GM19468 (cell line): ENCODE measurements around the gene SPARC.

Source experiments
- ATAC-seq: cut with Tn5 transposase; IDR thresholded peaks from one replicate; pipeline ENCODE4 v1.9.1; 2021; ENCODE audit warnings: mild to moderate bottlenecking, moderate library complexity, moderate number of reproducible peaks; ENCODE audit not compliant: unreplicated experiment; ENCODE audit errors: extremely low read depth

SPARC gene

DNA sequence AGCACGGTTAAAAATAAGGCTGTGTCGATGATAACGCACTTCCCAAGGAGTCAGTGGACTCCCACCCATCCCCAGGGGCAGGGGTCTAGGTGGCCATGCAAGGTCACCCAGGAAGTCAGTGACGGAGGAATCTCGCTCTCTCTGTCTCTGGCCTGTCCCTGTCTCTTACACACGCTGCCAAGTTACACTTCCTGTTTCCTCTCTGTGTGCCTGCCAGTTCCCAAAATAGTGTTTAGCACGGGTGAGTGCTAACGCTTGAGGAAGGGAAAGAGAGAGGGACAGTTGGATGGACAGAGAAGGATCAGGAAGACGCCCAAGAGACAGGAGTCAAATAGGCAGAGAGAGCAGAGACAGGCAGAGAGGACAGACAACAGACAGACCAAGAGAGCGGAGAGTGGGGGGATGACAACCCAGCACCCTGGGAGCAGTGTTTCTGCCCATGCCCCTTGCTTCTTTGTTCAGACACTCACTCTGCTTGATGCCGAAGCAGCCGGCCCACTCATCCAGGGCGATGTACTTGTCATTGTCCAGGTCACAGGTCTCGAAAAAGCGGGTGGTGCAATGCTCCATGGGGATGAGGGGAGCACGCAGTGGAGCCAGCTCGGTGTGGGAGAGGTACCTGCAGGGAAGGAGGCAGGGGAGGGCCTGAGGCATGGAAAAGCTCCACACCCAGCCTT, 23.0 kb downstream of the SPARC start:
- no peak for ATAC-seq

DNA sequence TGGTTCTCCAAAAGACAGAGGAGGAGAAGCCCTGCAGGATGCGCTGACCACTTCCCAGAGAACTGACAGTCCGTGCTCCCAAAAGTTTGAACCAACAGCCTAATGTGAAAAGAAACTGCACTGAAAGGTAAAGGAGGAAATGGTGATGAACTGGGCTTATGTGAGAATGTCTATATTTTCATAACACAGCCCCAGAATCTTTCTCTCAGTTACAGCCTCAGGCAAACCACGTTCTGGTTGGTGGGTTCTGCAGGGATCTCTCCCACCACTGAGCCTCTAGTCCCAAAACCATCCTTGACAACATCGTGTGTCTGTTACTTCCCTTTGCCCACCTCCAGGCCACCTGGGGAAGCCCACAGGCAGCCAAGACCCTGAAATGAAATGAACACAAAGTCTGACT, 23.9 kb downstream of the SPARC start:
- ATAC-seq, result peak; percentile 12

DNA sequence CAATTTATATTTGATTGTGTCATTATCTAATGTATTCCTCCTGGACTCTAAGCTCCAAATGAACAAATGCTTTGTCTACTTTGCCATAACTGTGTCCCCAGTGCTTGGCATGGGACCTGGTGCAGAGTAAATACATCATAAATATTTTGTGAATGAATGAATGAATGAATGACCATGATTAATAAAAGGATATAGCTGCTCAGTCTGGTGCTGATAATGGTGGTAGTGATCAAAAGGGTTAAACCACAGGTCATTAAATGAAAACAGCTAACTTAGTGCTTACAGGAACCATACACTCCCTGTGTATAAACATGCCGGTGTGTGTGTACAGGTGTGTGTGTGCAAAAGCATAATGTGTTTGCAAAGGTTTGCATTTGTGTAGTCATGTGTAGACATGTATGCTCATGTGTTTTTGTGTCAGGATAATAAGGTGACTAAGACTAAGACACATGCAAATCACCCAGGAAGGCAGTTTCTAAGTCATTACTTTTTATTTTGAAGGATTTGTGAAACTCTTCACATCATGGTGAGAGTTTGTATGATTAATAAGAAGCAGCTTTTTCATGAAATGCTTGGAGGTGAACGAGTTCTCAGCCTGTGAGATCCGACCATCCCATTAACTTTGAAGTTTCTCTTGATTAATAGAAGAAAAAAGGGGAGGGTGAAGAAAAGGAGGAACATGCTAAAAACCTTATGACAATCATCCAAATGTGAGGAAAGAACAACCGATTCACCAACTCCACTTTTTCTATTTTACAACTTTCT, 24.6 kb downstream of the SPARC start:
- ATAC-seq, result peak; percentile 58

DNA sequence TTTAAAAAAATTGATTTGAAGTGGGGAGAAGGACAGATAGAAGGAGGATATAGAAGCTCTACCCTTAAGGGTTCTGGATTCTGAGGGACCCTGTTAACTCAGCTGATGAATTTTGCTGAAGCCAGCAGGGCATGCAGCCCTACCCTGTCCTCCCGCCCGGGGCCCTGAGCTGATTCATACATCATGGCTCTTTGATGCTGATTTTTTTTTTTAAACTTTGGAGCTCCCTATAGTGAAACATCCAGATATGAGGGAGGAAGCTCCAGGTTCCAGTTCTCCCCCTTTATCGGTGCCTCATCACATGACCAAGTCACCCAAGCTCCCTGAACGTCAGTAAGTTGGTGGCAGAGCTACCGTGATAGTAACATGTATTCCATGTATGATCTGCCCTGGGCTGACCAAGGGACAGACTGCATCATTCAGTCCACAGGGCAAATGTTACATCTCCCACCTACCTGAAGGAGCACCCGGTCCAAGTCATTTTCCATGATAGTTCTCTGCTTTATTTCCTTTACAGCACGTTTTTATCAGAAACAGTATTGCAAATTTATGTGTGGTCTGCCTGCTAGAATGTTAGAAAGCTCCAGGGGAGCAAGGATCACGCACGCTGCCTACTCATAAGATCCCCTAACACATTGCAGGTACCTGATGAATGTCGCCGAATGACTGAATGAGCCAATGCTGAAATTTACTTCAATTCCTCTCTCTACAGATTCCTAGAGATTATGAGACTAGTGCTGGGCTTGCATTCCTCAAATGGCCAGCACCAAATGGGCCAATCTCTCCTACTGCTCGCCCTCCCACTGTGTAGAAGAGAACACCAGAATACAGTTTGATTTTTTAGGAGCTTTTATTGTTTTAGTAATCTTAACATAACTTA, 25.9 kb downstream of the SPARC start:
- no peak for ATAC-seq

DNA sequence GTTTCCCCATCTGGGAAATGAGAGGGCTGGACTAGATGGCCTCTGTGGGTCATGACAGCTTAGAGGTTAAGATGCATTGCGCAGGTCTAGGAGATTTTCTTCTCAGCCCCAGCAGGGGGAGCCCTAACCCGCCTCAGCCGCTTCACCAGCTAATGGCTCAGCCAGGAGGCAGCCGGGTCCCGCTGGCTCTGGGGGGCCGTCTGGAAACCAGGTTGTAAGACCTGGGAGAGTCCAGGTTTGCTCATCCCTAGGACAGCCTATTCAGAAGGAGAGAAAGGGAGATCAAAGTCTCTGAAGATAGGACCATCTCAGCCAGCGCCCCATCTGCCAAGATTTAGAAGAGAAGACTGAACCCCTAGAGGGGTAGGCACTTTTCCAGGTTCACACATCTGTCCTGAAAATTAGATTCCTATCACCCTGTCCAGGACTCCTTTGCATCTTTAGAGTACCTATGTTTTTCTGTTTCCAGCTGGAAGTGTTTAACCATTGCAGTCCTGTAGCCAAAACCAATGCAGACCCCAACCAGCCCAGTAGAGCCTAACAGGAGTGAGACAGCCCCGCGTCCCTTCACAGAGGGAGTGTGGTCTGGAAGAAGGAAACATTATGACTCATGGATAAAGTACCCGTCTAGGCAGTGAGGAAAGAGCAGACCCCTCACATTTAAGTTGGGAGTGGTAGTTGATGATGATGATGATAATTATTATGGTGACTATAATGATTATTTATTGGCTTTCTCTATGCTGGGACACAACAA, 27.5 kb downstream of the SPARC start:
- ATAC-seq, result peak; percentile 44

DNA sequence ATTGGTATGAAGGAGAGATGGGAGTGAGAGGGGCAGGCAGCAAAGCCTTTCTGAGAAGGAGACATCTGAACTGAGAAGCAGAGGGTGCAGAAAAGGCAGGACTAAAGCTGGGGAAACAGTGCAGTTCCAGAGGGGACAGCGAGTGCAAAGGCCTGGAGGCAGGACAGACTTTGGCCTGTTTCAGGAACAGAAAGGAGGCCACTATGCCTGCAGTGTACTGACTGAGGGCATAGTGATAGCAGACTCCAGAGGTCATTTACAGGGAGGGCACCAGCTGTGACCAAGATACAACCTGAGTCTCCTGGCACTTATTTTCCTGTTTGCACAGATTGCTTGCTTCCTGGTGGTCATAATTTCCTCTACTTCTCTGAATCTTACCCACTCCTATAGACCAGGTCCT, 29.6 kb downstream of the SPARC start:
- ATAC-seq, result no peak

DNA sequence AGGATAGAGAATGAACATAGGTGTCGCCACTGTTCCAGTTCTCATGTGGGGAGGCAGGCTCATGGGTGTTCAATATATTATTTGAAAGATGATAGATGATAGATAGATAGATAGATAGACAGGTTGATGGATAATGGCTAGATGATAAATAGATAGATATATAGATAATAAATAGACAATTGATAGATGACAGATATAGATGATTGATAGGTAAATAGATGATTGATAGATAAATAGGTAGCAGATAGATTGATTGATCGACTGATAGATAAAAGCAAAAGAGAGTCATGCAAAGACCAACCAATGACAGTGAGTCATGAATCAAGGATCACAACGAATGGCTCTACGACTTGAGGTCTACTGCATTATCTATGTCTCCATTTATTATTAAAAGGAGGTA, 30.4 kb downstream of the SPARC start:
- ATAC-seq, result no peak

DNA sequence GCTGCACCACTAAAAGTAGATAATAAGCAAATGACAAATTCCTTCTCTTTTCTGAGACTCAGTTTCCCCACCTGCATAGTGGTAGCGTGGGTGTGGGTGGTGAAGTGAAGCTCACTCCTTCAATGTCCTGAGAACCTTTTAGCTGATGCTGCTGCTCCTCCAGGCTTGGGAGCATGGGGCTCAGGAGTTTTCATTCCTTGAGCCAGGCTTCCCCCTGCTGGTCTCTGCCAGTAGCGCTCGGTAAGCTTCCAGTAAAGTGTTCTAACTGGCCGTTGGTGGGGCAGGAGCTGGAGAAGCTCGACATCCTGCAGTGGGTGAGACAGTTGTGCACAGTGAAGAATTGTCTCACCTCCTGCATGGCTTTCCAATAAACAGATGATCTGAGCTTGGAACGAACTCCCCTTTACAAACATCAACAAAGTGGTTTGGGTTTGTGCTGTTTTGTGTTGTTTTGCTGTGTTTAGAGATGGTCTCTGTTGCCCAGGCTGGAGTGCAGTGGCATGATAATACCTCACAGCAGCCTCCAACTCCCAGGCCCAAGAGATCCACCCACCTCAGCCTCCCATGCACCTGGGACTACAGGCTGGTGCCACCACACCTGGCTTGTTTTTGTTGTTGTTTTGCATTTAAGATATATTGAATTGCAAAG, 34.6 kb downstream of the SPARC start:
- ATAC-seq, result peak; percentile 79

DNA sequence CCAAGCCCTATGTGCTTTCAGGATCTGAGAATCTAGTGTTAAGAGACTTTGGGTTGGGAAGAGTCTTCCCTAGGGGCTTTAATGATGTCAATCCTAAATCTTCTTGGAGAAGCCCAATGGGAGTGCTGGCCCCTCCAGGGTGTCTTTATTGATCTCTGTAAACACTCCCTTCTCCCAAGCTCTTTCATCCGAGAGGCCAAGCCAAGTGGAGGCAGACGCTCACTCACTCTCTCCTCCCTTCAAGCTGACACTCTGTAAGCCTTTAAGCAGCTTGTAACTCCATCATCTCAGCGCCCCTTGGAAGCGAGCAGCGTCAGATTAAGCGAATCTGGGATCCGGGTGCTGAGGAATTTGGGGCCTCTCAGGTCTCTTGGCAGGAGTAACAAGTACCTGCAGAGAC, 37.7 kb downstream of the SPARC start:
- no peak for ATAC-seq

DNA sequence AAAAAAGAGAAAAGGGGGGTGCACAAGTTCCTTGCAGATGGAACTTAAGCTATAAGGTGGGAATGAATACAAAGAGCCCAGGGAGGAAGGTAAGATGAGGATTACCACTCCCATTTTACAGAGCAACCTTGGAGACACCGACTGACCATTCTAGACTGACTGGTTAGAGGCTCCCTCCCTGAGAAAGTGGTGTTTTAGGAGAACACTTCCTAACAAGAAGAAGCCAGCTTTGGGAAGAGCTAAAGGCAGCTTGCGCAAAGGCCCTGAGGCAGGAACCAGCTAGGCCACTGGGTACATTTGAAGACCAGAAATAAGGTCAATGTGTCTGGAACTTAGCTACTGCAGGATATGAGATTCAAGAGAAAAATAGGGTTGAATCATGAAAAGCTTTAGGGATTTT, 38.6 kb downstream of the SPARC start:
- no peak for ATAC-seq

DNA sequence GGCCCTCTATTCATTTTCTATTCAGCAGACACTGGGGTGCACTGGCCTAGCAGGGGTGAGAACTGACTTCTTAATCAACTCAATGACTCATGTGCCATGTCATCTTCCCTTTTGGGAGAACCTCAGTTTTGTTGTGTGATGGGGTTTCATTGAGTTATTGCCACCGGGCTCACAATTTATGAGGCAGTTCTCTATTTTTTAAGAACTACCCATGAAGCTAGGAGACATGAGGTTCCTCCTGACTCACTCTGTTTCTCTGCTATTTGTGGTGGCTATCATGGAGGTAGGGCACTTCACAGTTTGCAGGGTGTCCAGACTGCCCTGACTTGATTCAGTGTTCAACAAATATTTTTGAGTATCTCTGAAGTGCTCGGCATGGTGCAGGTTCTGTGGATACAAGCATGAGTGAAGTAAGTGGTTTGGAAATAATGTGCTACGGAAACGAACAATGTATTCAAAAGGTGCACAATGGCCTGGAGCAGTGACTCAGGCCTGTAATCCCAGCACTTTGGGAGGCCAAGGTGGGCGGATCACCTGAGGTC, 39.3 kb downstream of the SPARC start:
- no peak for ATAC-seq

DNA sequence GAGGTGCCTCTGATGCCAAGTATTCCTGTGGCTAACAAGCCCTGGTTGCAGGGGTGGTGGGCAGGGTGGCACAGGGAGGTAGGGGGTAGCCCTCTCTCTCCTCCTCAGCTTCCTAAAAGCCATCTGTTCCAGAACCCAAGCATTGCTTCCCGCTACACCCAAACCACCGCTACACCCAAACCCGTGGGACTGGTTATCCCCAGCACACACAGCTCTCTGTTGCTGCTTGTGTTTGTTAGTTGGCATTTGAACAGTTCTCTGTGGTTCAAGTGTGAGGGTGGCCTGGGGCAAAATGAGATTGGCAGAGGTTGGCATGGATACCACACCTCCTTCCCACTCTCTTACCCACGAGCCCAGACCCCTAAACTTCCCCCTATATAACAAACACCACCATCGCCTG, 40.4 kb downstream of the SPARC start:
- no peak for ATAC-seq

DNA sequence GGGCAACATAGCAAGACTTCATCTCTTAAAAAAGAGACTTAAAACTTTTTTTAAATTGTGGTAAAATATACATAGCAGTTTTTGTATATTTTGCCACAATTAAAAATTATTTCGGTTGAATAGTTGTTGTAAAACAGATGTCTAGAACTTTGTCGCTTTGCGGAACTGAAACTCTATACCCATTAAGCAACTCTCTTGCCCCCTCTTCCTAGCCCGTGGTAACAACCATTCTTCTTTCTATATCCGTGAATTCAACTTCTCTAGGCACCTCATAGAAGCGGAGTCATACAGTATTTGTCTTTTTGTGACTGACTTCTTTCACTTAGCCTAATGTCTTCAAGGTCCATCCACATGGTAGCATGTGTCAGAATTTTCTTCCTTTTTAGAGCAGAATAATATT, 43.3 kb downstream of the SPARC start:
- ATAC-seq, result no peak

DNA sequence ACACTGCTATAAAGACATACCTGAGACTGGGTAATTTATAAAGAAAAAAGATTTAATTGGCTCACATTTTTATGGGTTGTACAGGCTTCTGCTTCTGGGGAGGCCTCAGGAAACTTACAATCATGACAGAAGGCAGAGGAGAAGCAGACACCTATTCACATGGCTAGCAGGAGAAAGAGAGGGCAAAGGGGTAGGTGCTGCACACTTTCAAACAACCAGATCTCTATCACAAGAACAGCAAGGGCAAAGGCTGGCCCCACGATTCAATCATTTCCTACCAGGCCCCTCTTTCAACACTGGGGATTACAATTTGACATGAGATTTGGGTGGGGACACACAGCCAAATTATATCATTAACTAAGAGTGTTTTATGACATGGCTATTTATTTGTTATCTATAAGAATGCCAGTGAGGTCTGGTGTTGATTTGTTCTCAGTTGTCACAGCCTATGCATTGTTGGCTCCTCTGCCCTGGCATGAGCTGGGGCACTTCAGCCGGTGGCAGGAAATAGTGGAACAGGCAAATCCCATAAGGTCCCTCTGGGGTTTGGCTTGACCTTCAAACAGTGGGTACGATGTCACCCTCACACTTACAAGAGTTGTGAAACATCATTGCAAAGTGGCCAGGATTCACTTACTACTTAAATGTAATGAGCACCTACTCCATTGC, 44.1 kb downstream of the SPARC start:
- ATAC-seq, result no peak

DNA sequence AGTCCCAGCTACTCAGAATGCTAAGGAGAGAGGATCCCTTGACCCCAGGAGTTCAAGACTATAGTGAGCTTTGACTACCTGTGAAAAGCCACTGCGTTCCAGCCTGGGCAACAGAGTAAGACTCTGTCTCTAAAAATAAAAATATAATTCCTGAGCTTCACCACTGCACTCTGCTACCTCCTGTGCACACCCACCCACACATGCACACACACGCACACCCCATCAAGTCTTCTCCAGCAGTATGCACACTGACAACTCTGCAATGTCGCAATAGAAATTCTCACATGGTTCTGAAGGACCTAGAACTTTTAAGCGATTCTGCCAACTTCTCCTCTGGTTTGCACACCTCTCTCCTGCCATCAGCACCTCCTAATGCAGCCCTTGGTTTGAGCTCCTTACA, 48.1 kb downstream of the SPARC start:
- ATAC-seq, result no peak

DNA sequence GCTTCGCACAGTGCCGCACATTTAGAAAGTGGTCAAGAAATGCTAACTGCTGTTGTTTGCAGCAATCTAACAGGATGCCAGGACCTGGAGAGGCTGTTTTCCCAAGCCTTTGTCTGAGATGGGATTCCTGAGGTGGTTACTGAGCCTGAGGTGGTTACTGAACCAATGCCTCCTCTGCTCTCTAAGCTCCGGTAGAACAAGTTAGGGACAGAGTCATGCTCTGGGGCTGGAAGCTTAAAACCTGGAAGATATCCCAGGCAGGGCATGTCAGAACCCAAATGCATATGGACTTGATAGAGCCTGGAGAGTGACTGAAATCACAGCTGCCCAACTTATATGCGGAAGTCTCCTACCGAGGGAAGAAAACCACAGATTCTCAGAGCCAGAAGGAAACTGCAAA, 49.0 kb downstream of the SPARC start:
- ATAC-seq, result no peak

DNA sequence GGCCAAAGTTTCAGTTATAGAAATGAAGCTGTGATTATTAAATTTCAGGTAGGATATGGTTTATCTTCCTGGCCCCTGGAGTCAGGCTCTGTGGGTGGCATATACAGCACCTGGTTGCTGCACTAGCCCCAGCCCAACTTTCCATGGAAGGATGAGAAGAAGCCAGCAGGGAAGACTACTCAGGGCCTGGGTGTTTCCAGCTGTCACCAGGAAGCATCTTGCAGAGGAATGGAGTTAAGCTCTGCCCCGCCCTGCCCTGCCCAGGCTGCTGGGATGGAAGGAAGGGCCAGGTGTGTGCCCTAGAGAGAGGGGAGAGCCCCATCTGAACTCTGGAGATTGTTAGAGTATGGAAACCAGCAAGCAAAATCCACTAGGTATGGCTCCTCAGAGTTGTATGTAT, 52.8 kb downstream of the SPARC start:
- no peak for ATAC-seq

DNA sequence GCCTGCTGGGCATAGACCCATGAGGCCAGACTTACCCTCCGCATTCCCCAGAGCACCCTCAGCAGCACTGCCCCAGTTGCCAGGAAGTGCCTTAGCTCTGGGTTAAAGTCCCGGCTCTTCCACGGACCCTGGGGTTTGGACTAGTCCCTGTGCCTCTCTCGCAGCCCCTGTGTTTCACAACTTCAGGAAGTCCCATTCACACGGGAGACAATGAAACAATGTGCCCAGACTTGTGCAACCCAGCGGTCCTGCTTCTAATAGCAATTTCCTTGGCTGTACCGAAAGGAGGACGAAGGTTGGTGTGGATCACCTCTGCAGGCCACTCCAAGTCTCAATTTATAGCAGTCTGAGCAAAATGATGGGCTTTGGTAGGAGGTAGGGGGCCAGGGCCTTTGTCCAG, 53.8 kb downstream of the SPARC start:
- no peak for ATAC-seq

DNA sequence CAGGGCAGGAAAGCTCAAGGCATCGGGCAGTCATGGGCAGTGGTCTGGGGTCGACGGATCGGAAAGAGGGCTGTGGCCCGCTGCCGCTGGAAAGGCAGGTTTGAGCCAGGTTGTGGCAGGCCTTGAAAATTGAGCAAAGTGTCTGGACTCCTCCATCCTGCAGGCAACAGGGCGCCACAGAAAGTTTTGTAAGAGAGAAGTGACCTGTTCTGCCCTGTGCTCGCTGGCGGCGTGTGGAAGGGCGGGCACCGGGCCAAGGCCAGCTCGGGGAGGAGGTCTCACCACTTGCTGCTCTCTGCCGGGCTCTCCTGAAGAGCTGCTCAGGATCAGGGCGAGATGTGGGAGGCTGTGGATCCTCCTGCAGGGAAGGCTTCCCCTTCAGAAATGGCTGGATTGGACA, 54.2 kb downstream of the SPARC start:
- ATAC-seq, result no peak
